Islet precursor cell (in vitro differentiated cells): Measurements from ENCODE around the gene COL27A1.

Experiments
- DNase-seq: peaks from one replicate; pipeline ENCODE4 v3.0.0-alpha.2; 2018

Gene COL27A1

DNA sequence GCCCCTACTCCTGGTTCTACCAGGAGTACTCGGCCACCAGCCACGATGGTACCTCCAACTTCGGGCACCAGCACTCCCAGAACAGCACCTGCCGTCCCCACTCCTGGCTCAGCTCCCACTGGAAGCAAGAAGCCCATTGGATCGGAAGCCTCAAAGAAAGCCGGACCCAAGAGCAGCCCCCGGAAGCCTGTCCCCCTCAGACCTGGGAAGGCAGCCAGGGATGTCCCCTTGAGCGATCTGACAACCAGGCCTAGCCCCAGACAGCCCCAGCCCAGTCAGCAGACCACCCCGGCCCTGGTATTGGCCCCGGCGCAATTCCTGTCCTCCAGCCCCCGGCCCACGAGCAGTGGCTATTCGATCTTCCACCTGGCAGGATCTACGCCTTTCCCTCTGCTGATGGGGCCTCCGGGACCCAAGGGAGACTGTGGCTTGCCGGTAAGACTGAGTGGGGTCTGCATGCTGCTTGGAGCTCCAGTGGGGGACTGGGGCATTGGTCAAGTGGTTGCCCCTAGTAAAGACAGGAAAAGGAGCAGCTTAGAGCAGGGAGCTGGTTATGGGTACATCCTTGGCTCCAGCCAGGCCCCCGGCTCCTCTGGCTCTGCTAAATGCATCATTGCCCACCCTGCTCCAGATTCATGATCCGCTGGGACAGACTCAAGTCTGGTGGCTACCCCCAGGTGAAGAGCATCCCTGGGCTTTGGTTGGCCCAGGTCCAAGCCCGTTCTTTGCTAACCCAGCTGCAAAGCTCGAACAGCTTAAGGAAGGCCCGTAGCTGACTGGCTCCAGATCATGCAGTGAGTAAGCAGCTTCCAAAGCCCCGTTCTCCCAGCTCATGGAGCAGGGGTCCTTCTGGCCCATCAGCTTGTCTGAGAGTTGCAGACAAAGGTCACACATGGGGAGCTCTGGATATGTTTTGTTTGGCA, 14.0 kb downstream of the COL27A1 start:
- no peak for DNase-seq

DNA sequence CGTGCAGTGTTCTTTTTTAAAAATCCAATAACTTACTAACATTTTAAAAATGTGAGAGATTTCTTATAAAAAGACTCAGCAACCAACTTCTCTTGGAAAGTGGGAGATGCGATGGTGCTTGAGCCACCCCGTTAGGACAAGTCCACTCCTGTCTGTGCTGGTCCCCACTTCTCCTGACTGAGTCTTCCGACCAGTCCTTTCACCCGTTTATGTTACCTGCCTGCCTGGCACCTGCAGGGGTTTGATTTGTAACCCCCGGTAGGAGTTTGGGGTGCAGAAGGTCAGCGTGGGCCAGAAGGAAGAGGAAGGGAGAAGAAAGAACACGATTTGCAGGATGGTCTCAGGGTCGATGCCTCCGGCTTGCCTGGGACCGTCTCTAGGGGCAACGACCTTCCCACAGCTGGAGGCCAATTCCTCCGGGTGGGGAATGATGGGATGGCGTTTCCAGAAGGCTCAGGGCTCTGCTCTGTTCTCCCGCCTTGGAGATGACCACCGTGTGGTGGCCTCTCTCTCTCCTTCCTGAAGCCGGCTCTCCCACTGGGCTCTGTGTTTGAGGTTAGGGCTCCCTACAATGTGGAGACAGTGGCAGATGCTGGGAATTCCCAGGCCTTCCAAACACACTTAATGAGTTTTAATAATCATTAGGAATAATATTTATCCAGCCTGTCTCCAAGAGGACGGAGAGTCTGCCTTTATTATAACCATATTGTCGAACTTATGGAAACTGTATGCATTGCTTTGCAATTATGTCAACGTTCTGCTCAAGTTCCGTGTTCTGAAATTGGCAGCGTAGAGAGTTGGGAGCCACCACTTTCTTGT, 14.8 kb downstream of the COL27A1 start:
- no peak for DNase-seq

DNA sequence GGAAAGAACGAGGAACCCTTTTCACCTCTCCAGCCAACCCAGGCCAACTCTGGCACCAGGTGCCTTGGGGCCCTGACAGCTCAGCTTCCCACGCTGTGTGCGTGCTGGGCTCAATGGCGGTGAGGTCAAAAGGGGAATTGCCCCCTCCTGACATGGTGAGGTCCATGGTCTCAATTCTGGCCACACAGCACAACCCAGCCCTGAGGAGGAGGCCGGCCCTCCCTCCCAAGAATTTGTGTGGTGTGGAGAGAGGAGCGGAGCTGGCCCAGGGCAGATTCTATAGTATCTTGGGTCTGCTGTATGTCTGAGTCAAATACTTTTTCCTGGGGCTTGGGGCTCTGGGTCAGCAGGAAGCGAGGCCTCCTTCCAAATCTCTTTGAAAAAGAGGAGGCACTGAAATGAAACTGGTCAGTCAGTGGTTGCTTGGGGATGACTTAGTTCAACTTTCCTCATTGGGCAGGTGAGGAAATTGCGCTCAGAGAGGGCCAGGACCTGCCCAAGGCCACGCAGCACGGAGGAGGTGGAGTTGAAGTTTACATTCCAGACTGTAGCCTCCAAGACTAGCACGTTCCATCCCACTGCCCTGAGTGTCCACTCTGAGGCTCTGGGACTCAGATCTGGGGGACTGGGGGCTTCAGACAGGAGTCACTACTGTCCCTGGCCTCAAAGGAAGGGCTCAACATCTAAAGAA, 15.6 kb downstream of the COL27A1 start:
- no peak for DNase-seq

DNA sequence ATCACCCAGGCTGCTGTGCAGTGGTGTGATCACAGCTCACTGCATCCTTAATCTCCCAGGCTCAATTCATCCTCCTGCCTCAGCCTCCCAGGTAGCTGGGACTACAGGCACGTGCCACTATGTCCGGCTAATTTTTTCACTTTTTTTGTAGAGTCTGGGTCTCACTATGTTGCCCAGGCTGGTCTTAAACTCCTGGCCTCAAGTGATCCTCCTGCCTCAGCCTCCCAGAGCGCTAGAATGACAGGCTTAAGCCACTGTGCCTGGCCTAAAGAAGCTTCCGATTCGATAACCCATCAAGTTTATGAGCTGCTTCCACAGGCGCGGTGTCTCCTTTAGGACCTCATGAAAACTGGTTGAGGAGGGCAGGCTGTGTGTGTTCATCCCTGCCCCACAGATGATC, 16.2 kb downstream of the COL27A1 start:
- no peak for DNase-seq

DNA sequence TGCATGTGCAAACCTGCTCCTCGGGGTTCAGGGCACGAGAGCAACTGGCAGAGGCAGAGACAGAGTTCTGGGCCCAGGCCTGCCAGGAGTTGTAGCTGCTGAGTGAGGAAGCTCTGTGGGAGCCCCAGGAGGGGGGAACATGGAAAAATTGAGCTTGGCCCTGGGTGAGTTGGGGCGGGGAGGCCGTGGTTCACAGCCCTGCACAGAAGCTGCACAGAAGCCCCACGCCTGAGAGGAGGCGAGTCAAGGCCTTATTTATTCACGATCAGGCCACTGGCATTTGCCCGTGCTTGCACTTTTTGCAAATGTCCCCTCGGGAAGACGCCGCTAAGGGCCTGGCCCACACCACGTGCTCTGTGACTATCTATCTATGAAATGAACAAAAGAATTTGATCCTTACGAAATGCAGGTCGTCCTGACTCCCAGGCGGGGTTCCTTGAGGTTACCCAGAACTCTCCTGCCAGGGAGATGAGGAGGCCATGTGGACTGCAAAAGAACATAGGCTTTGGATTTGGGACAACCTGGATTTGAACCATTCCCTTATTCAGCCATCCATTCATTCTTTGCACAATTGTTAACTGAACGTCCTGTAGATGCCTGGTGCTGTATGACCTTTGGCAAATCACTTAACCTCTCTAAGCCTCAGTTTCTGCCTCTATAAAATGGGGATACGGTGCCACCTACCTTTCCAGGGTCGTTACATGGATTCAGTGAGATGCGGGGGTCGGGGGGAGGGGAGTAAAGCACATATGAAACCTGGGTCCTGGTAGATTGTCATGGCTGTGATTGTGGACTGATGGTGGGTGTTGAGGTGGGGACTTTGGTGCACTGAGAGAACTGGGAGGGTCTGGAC, 17.9 kb downstream of the COL27A1 start:
- no peak for DNase-seq

DNA sequence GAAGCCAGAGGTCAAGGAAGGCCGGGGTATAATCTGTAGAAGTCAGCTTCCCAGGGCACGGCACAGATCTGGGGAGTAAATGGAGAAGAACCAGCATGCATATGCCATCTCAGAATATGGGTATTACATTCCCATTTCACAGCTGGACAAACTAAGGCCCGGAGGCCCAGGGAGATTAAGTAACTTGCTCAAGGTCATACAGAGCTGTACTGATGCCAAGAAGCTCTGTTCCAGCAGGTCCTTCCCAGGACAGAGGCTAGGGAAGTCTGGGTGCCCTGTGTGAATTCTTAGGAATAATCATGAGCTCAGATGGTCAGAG, 19.2 kb downstream of the COL27A1 start:
- DNase-seq = no peak

DNA sequence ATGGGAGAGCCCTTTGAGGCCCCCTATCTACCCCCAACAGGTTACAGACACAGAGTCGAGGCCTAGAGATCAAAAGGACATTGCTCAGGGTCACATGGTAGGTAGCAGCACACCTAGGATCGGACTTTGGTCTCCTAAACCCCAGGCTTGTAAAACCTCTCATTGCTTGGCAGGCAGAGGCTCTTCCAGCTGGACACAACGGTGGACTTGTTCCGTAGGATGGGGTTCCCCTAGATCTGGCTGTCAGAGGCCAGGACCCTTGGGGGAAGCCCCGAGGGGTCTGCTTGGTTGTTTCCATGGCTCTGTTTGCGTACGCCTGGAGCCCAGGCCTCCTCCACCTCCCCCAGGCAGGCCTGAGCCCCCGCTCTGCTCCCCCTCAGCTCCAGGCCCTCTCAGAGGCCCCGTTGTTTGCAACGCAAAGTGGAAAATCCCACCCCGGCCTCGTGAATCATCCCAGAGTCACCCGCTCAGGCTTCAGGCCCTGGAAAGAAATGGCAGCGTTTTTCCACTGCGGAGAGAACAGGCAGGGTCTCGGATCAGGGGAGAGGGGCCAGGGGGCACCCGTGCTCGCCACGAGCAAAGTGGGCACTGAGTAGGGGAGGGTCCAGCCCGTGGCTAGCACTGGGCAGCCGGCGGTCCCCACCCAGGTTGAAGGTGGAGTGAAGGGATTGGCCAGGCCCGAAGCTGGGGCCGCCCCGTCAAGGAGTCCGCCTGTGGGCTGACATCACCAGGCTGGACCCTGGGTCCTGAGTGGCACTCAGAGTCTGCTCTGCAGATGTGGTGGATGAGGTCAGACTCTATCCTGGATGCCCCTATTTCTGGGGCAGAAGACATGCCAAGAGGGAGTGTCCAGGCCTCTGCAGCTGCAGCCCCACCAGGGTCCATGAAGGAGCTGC, 19.8 kb downstream of the COL27A1 start:
- DNase-seq = peak; percentile 79

DNA sequence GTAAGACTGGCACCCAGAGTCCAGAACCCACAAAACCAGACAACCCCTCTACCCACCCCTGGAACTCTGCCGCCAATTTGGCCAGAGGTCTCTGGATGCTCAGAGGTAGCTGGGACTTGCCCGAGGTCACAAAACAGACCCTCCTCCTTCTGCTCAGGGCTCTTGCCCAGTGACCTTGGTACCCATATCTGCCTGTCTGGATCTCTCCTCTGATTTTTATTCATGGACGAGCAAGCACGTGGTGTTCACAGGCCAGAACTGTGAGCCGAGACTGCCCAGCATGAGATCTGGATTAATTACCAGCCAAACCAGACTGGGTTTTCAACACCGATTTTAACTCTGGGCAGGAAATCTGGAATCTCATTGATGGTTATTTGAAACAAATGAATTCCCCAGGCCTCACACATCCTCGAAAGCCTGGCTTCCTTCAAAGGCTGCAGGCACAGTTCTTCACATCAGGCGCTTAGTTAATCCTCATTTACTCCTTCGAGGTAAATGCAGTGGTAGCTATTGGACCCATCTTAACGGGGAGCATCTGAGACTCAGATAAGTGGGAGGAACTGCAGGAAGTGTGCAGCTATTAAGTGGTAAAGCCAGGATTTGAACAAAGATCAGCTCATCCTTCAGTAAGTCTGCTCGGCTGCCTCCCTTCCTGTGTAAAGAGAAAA, 21.4 kb downstream of the COL27A1 start:
- DNase-seq = no peak

DNA sequence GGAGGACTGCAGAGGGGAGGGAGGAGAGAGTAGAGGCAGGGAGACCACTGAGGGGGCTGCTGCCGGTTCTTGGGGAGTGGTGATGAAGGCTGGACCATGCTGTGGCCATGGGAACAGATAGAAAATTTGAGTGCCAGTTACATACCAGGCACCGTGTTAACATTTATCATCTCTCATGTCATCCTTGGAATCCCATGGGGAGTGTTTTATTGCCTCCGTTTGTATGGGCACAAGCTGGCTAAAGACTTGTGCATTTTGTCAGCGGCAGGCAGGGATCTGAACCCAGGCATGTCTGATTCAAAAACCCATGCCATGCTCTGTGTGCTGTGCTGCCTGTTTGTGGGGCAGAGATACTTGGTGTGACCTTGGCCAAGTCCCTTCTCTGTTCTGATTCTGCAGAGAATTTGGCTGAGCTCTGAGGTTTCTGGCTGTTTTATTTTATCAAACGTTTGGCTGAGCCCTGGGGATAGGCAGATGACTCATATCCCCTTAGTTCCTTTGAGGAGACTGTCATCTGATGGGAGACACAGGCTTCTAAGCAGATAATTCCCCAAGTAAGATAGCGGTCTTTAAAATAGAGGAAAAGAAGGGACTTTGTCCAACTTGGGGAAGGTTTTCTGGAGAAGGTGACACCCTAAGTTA, 22.2 kb downstream of the COL27A1 start:
- DNase-seq = peak; percentile 76

DNA sequence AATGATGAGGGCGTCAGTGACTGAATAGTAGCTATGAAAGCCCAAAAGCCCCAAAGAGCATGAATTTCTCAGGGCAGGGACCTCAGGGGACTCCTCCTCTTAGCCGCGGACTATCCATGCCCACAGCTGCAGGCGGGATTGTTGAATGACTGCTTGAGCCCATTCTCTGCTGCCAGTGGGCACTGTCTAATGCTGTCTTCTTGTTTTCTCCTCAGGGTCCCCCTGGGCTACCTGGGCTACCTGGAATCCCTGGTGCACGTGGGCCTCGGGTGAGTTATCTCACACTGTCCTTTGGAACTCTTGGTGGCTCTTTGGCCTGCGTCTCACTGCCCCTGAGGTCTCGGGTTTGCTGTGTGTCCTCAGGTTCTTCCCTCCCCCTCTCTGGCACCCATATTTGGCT, 22.7 kb downstream of the COL27A1 start:
- no peak for DNase-seq

DNA sequence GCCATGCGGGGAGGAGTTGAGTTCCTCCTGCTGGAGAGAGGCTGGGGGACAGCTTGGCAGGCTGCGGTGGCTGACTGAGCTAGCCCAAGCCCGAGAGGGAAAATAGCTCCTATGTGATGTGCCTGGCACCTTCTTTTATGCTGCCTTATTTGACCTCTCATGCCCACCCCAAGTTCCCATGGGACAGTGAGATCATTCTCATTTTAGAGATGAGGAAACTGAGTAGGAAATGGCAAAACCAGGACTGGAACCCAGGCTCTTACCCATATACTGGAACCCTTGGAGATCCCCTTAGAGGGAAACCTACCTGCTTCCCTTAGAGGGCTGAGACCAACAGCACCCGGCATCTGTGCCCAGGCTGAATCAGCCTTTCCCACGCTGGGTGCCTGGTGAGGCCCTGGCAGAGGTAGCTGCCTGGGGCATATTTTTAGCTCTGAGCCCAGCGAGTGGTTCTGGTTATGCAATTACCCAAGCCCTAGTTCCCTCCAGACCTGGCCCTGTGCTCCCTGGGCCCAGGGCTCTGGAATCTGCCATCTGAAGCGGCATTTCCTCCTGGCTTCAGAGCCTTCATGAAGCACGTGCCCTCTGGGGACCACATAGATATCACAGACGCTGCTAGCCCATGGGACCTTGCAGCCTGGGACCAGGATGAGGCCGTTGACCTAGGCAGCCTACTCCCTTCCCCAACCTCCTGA, 23.6 kb downstream of the COL27A1 start:
- no peak for DNase-seq

DNA sequence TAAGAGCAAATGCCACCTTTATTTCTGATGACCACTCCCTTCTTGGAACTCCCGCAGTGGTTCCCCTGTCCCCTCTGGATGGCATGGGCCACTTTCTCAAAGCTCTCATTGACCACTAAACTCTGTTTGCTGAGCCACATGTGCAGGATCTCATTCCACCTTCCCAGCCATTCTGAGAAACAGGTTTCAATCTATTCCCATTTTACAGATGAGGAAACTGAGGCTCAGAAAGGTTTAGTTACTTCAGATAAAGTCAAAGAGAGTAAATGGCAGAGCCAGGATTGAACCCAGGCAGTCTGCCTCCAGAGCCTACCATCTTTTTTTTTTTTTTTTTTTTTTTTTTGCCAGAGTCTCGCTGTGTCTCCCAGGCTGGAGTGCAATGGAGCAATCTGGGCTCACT, 24.2 kb downstream of the COL27A1 start:
- no peak for DNase-seq

DNA sequence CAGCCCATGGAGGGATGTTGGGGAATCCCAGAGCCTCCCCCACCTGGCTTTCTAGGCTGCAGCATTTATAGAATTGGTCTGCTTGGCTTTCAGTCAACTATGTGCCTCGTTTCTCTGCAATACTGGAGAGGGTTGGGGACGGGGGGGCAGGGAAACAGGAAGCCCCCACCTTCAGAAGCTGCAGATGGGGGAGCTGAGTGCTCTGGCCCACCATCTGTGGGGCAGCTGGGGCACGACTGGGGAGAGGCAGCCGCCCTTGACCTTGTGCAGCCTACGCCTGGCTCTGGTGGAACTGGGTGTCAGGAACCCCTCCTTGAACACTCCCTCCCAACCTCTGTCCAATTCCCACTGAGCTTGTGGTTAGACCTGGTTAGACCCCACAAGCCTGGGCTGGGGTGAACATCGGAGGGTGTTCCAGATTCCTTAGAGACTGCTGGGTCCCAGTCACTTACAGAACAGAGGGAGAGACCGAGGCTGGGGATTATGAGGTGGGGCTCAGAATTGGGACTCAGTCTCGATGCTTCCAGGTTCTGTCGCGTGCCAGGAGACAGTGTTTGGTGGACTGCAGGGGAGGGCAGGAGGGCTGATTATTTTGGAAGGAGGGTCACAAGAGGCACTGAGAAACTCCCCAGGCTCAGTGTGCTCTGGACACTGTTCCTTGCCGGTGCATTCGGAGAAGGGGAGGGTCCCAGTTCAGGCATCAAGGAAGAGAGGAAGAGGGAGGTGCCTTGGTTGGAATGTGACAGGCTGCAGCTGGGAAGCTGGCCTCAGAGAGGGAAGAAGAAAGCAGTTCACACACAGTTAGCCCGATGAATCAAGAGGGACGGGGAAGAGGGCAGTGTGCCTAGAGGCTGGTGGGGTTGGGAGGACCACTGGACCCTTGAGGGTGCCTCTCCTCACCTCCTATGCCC, 25.6 kb downstream of the COL27A1 start:
- peak; percentile 80 for DNase-seq

DNA sequence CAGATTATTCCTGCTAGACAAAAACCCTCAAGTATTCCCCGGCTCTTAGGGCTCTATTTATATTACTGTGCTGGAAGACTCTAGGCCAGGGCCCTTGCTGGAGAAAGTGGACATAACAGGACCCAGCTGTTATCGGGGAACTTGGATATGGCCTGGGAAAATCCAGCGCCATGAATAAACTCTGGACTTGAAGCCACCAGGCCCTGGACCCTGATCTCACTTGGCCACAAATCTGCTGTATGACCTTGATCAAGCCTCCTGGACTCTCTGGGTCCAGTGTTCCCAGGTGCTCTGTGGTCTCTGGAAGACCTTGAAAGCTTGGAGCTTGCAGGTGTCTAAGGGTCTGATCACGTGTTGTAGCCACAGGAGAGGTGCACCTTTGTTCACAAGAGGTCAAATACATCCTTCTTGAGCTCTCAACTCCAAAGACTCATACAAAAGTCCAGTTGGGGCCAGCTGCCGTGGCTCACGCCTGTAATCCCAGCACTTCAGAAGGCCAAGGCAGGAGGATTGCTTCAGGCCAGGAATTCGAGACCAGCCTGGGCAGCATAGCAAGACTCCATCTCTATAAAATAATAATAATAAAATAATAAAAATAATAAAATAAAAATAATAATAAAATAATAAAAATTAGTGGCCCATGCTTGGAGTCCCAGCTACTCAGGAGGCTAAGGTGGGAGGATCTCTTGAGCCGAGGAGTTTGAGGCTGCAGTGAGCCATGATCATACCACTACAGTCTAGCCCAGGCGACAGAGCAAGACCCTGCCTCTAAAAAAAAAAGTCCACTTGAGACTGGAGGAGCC, 26.5 kb downstream of the COL27A1 start:
- no peak for DNase-seq

DNA sequence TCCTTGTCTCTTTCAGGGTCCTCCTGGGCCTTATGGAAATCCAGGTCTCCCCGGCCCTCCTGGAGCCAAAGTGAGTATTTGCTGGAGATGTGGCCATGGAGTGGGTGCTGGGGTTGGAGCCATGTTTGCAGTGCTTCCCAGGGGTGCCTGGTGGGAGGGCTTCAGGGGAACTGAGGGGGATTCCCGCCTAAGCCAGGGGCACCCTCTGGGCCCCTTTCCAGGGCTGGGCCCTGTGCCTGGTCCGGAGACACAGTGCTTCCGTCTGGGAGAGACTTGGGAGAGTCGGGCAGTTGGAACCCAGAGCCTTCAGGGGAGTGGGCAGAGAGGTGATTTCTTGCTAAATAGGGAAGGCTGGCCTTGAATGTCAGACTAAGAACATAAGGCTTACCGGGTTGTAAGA, 27.7 kb downstream of the COL27A1 start:
- DNase-seq = no peak

DNA sequence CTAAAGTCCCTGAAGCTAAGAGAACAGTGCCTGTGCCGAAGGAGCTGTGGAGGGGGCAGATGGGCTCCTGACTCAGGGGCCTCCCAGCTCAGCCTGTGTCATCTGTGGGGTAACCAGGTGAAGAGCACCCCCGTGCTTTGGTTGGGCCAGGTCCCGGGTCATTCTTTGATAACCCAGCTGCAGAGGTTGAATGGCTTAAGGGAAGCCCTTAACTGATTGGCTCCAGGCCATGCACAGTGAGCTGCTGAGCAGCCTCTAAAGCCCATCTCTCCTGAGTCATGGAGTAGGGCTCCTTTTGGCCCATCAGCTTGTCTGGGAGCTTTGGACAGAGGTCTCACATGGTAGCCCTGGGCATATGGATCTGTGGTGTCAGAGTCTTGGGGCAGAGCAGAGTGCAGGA, 28.7 kb downstream of the COL27A1 start:
- DNase-seq = no peak

DNA sequence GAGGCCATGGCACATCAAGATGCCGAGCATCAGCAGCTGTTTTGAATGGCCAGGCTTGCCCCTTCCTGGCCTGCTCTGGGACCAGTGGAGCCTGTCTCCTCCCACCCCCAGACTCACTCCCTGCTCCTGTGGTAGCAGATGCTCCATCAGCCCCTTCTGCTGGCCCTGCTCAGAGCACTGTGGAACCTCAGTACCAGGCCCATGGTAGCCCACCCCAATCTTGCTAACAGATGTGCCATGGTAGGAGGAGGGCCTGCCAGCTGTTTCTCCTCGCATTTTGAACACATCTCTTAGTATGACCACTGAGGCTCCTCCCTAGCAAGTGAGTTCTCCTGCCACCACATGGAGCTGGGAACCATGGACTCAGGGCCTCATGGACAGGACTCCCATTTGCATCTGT, 29.5 kb downstream of the COL27A1 start:
- no peak for DNase-seq
